H1 (cell line): Measurements from ENCODE around the gene BCL6B. TPM values are rescaled to one million over a fixed set of nuclear protein-coding genes. Genes with fewer than 3 reads are reported as not detected.
A peak's percentile ranks its signal among the peaks of the same experiment; 100 is the strongest.

Source experiments
- CHD7 ChIP-seq: fragments of 300-600 bp; sonication (generic); IDR thresholded peaks from 2 replicates; pipeline ENCODE4 v1.7.1; 2012; ENCODE audit warnings: low read length, moderate library complexity, mild to moderate bottlenecking, inconsistent platforms; ENCODE audit not compliant: insufficient replicate concordance
- HDAC2 ChIP-seq, 2 experiments: fragments of 300-600 bp in 1 of 2; sonication (generic) in 1 of 2; IDR thresholded peaks; 2 replicates each; pipeline ENCODE4 v1.6.1; 2011 to 2012; ENCODE audit warnings: low read depth in 2 of 2, low read length in 2 of 2, mild to moderate bottlenecking in 2 of 2, moderate library complexity in 2 of 2, borderline replicate concordance in 1 of 2, inconsistent platforms in 1 of 2
- JUN ChIP-seq: IDR thresholded peaks from 2 replicates; pipeline ENCODE4 v1.6.1; 2011; ENCODE audit warnings: low read depth, mild to moderate bottlenecking, improper control_type of control experiment, low read length
- KDM4A ChIP-seq: IDR thresholded peaks from one replicate; pipeline ENCODE4 v1.7.1; 2012; ENCODE audit warnings: low read depth, mild to moderate bottlenecking, moderate library complexity, low read length, inconsistent platforms; ENCODE audit not compliant: severe bottlenecking
- MAFK ChIP-seq: IDR thresholded peaks from 2 replicates; pipeline ENCODE4 v1.6.1; 2012; ENCODE audit warnings: low read depth, mild to moderate bottlenecking, improper control_type of control experiment, low read length
- RBBP5 ChIP-seq: IDR thresholded peaks from 2 replicates; pipeline ENCODE4 v1.7.1; 2012; ENCODE audit warnings: low read depth, mild to moderate bottlenecking, inconsistent platforms, low read length, moderate library complexity, borderline replicate concordance
- polyA plus RNA-seq, 7 experiments: library from polyadenylated mRNA; depleted of rRNA in 3 of 7; stranded (reverse) in 5 of 7; unstranded in 2 of 7; fragments of >200 nt in 5 of 7; fragments of 200-250 nt in 2 of 7; gene quantifications; 1 replicate in 5 of 7; 2 replicates in 1 of 7; 4 replicates in 1 of 7; pipeline versions ENCODE4 v1.2.1 to v1.2.3, GENCODE V29; 2011 to 2013; ENCODE audit warnings: missing spikeins in 2 of 7, mixed read lengths in 2 of 7
- total RNA-seq: library from RNA; stranded (reverse); fragmentation: NEBNext Ultra II Directional; extraction: Animal tissue kit (Norgen Biotek cat#: 25700); gene quantifications from 2 replicates; pipeline ENCODE4 v1.2.1, GENCODE V29; 2021

Gene BCL6B
- total and polyA plus RNA-seq, 2 of the 8 experiments (the other 6 are each of a cell fraction or from before 2014, with no cell fraction given): 6.6 to 8.7 TPM

GRCh38 chr17:7042501-7043181 lies 19.8 kb downstream of the BCL6B start (continued):
- TF ChIP-seq CHD7 (no peak), JUN (no peak), KDM4A (no peak), MAFK (no peak), RBBP5 (0 out of 2 replicates have a peak, but pooled peaks have one; percentile 83), HDAC2 (IDR thresholded peaks at IDR 0.05; ENCODE audit: borderline replicate concordance in 1 of 2, low read depth in 2 of 2, low read length in 2 of 2) (peak in 1 of 2 experiments; percentile 24; a peak in 1 of 4 replicates)
